ENCODE results near the gene ATP5PF. TPM values are rescaled to one million over a fixed set of nuclear protein-coding genes. Genes with fewer than 3 reads are reported as not detected.

Gene ATP5PF
- total and polyA plus RNA-seq, 2 experiments from 2014 or later, result 127 to 751 TPM

- TF ChIP-seq ZNF462 (CRISPR knock-in tag; IDR thresholded peaks at IDR 0.05) (no peak), REST (IDR thresholded peaks at IDR 0.05; ENCODE audit: unreplicated experiment) (no peak), STAT1 (IDR thresholded peaks at IDR 0.05; ENCODE audit: unreplicated experiment) (no peak), EZH2phosphoT487 (IDR thresholded peaks at IDR 0.05; ENCODE audit: unreplicated experiment) (no peak), CREB1 (CRISPR knock-in tag; IDR thresholded peaks at IDR 0.05; ENCODE audit: low read depth) (no peak), POLR2AphosphoS5 (IDR thresholded peaks at IDR 0.05; ENCODE audit: low read depth) (no peak), EZH2 (IDR thresholded peaks at IDR 0.05; ENCODE audit: low read depth, unreplicated experiment) (no peak), ZNF114 (CRISPR knock-in tag; IDR thresholded peaks at IDR 0.05) (no peak), JUNB (IDR thresholded peaks at IDR 0.05; ENCODE audit: unreplicated experiment) (no peak), ZNF331 (CRISPR knock-in tag; IDR thresholded peaks at IDR 0.05; ENCODE audit: low read depth) (no peak)
Observed at GRCh38 chr21:25682382-25682781, 52.3 kb downstream of the ATP5PF start (continued).
